Mucosa of gallbladder (tissue), 1 donor: ENCODE data around the gene LDLRAP1. TPM values are rescaled to one million over a fixed set of nuclear protein-coding genes. Genes with fewer than 3 reads are reported as not detected.
"Not testable (repeated sequence)": the region's sequence is repeated elsewhere in the genome, so short reads cannot be mapped to it uniquely, and the experiment has no call there.

Source experiments
- DNase-seq: peaks from one replicate; pipeline ENCODE4 v3.0.0-alpha.2; 2020; ENCODE audit warnings: low spot score
- total RNA-seq: library from RNA; stranded (reverse); gene quantifications from one replicate; pipeline ENCODE4 v1.2.1, GENCODE V29; 2021
- donor health status: DM: no; HTN: no; CAD: no.

LDLRAP1 gene
- total RNA-seq, 1 donor from 2014 or later, result 22.8 TPM

DNA sequence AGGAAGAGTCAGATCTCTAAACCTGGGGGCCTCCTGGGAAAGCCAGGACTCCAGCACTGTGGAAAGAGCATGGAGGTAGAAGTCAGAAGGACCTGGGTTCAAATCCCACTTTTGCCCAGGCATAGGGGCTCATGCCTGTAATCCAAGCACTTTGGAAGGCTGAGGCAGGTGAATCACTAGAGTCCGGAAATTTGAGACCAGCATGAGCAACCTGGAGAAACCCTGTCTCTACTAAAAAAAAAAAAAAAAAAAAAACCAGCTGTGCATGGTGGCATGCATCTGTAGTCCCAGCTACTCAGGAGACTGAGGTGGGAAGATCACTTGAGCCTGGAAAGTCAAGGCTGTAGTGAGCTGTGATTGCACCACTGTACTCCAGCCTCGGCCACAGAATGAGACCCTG, 31.8 kb downstream of the LDLRAP1 start:
- DNase-seq, result no peak

DNA sequence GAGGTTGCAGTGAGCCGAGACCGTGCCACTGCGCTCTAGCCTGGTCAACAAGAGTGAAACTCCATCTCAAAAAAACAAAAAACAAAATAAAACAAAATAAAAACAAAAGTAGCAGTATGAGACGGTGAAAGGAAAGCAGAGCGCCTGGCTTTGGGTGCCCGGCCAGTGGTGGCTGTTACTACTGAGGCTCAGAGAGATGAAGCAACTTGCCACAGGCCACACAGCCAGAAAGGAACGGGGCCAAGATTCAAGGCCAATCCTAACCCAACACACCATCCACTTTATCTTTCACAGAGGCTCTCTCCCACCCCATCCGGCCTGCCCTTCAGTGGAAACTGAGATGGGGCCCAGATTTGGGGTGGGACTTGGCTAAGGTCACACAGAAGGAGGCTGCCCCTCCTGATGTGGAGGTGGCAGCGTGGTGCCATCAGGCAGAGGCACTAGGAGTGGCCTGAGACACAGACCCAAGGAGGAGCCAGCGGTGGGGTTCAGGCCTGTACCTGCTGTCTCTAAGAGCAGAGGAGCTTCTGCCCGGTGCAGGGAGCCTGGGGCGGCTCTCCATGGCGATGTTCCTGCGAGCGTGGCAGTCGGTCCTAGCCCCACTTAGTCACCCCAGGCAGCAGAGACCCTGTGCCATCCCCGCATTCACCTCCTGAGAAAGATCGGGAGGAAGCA, 33.2 kb downstream of the LDLRAP1 start:
- DNase-seq, result no peak

DNA sequence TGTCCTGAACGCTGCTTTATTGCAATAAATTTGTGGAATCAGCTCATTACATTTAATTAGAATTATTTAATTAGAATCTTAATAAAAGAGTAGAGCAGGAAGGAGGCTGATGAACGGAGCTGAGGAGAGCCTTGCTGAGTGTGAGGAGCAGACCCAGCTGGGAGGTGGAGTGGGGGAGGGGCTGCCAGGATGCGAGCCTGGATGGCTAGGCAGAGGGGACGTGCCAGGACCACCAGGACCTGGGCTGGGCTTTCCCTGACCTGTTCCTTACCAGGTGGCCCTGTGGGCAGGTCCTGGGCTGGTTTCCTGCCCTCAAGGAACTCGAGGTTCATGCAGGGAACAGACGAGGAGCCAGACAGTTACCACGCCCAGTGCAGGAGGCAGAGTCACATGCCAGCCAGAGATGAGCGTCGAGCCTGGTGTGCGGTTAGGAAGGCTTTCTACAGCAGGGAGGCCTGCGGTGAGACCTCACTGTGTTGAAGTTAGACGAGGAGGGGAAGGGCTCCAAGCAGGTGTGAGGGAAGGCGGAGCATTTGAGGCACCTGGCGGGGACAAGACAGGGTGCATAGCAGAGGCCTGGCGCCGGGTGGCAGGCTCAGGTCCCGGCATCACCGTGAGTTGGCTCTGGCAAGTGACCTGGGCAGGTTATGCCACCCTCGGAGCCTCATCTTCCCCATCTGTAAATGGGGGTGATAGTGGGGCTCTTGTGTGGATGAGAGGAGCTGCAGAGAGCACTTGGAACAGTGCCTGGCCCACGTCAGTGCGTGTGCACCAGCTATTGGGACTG, 33.9 kb downstream of the LDLRAP1 start:
- no peak for DNase-seq

DNA sequence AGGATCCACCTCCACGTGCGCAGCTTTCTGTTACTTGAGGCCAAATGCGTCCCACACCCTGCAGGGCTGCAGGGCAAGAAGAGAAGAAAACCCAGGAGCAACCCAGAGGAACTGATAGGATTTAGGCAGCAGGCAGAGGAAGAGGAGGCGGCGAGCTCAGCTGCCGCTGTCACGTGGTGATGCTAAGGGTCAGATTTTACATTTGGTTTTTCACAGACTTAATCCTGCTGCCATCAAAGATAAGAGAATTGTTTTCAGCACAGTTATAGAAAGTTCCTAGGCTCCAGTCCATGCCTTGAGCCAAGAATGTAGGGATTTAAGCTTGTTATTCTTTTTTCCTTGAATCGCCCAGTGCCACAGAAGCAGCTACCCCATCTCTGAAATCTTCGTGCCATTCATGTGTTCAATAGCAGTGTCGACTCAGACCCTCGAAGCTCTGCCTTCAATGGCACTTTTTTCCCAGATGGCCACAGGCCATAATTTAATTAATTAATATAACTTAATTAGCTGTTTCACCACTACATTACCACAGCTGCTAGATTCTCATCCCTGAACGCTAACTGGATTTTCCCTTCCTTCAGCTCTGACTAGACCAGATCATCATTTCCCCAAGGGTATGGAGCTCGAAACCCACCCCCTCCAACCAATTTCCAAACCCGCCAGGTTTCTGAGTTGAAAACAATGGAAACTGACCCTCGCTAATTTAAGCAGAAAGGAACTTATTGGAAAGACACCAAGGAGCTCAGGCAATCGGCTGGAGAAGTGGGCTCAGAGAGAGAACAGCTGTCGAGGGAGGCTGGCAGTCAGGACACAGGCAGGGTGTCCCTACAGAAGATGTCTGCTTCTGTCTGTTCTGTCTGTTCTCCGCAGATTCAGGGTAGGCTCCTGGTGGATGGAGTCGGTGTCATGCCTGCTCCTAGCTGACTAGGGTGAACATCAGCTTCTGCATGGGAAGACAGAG, 36.2 kb downstream of the LDLRAP1 start:
- DNase-seq, result no peak

DNA sequence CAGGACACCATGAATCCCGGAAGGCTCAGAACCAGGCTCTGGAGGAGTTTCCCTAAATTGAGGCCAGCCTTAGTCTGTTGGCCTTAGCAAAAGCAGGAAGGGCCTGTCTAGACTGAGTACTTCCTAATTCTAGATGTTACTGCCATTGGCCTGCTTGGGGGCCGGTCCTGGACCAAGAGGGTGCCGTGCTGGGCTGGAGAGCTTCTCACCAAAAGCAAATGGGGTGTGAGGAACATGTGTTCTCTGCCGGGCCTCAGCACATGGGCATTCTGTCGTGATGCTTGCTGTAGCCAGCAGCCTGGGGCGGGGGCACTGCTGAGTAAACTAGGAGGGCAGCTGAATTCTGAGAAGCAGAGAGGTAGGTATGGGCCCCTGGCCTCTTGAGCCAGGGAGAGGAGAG, 37.5 kb downstream of the LDLRAP1 start:
- DNase-seq, result no peak

DNA sequence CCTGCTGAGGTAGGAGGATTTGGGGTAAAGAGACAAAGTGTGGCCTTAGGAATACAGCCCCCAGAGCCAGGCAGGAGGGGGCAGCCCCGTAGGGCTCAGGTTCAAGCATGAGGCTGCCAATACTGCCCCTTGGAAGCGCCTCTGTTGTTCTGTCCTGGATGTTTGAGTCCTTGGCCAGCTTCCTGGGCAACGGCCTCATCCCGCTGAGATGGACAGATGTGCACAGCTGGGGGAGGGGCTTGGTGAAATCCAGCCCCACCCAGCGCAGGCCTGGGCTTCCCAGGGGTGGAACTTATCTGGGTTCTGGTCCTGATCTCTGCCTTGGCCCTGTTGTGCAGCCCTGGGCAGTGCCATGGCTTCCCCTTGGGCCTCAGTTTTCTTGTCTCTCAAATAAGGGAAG, 38.4 kb downstream of the LDLRAP1 start:
- DNase-seq, result no peak

DNA sequence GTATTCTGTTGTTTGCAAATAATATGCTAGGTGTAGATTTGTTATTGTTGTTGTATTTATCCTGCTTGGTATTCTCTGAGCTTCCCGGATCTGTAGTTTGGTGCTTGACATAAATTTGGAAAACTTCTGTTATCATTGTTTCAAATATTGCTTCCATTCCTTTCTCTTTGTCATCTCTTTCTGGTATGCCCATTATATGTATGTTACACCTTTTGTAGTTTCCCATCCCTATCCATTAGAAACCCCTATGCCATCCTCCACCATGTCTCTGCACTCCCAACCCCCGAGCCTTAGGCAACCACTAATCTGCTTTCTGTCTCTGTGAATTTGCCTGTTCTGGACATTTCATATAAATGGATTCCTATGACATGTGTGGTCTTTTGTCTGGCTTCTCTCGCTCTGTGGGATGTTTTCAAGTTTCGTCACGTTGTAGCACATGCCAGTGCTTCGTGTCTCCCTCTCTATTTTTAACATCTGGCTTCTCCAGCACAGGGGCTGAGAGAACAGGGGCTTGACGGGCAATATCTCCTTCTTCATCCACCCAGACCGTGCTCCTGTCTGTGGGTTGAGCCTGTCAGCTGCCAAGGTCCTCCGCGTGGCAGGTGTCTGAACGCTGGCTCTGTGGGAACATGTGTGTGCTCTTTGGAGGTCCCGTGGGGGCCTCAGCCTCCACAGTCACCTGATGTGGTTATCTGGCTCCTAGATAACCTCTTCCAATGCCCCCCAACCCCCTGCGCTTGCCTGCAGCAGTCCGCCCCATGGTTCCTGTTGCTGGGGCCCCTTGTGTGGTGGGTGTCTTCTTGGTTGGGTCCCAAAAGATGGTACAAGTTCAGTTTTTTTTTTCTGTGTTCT, 40.3 kb downstream of the LDLRAP1 start:
- DNase-seq, result no peak

DNA sequence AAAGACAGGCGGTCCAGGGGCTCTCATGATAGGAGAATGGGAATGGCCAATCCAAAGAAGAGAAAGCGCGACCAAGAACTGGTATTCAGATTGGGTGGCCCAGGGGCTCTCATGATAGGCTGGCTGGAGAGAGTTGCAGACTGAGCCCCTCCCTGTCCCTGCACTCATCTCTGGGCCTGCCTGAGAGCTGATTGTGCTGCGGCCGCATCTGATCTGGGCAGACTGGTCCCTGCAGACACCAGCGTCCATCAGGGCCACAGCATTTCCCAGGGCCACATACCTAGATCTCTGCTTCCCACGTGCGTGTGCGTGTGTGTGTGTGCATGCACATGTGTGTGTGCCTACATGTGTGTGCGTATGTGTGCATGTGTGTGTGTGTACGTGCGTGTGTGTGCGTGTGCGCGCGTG, 42.8 kb downstream of the LDLRAP1 start:
- DNase-seq, result no peak

DNA sequence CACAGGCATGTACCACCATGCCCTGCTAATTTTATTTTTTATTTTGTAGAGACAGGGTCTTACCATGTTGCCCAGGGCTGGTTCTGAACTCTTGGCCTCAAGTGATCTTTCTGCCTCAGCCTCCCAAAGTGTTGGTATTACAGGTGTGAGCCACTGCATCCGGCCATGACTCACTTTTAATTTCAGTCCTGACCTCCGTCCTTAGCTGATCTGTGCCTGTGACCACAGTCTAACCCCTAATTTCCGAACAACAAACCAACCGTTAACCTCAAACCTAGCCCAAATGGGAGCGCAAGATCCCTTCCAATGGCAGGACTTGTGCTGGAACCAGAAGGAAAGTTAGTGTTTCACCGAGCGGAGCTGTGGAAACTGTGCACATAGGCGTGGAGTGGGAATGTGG, 43.9 kb downstream of the LDLRAP1 start:
- DNase-seq, result no peak

DNA sequence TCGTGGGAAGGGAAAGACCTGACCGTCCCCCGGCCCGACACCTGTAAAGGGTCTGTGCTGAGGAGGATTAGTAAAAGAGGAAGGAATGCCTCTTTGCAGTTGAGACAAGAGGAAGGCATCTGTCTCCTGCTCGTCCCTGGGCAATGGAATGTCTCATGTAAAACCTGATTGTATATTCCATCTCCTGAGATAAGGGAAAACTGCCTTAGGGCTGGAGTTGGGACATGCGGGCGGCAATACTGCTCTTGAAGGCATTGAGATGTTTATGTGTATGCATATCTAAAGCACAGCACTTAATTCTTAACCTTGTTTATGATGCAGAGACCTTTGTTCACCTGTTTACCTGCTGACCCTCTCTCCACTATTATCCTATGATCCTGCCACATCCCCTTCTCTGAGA, 44.8 kb downstream of the LDLRAP1 start:
- not testable (repeated sequence) for DNase-seq

DNA sequence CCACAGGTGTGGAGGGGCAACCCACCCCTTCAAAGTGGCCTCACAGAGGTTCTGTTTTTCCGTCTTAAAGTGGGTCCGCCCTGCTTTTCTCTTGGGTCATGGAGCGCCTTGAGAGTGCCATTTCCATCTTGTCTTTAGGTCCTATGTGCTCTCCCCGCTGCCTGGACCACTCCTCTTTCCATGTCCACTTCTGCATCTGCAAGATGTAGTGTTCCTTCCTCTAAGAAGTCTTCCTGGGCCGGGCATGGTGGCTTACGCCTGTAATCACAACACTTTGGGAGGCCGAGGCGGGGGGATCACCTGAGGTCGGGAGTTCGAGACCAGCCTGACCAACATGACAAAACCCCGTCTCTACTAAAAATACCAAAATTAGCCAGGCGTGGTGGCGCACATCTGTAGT, 45.4 kb downstream of the LDLRAP1 start:
- DNase-seq, result not testable (repeated sequence)

DNA sequence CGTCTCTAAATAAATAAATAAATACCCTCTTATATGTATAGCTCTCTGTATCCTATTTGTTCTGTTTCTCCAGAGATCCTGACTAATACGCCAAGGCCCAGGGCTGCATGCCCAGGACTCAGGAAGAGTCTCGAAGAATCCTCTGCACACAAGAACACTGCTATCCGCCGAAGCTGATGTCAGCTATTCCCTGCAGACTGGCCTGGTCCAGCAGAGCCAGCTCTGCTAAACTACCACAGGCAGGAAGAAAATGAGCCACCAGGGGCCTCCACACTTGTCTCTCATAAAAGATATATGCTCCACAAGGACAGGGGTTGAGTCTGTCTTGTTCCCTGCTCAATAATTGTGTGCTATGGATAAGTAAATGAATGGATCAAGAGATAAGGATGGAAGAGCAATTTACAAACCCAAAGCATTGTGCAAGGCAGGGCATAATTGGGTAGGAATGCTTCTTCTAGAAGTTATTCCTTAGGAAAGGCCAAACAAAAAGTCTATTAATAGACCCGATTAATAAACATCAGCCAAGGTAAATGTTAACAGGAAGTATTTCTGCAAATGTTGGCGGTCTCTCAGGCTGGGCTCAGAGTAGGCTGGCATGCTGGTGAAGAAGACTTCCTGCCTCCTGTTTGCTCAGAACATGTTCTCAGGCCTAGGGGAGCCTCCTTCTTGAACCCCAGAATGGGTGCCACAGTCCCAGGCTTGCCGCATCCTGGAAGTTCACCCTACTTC, 46.9 kb downstream of the LDLRAP1 start:
- peak; percentile 24 for DNase-seq

DNA sequence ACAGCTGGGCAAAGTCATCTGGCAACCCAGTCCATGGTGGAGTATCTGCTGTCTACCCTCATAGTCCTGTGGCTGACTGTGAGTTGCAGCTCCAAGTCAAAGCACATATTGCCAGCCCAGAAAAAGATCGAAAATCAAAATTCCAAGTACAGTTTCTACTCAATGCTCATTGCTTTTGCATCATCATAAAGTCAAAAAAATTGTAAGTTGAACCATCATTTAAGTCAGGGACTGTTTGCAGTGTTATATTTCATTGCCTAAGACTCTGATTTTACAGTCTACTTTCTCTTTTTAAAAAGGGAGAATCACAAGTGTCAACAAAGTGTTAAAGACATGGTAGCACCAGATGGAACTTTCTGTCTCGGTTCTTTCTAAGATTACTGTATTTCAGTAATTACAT, 50.5 kb downstream of the LDLRAP1 start:
- no peak for DNase-seq

DNA sequence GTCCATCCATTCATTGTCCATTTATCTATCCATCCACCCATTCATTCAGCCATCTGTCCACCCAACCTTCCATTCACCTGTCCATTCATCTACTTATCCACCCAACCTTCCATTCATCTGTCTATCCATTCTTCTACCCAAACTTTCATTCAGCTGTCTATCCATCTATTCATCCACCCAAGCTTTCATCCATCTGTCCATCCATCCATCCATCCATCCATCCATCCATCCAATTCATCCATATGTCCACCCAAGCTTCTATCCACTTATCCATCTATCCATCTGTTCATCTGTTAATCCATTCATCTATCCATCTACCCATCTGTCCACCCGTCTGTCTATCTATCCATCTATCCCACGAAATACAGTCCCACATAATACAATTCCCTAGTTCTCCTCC, 51.6 kb downstream of the LDLRAP1 start:
- DNase-seq, result no peak

DNA sequence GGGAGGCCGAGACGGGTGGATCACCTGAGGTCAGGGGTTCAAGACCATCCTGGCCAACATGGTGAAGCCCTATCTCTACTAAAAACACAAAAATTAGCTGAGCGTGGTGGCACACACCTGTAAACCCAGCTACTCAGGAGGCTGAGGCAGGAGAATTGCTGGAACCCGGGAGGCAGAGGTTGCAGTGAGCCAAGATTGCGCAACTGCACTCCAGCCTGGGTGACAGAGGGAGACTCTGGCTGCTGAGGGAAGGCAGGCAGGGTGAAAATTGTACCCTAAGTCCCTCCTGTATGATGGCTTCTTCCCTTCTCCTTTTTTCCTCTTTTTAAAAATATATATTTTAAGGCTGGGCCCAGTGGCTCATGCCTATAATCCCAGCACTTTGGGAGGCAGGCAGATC, 53.2 kb downstream of the LDLRAP1 start:
- DNase-seq, result not testable (repeated sequence)

DNA sequence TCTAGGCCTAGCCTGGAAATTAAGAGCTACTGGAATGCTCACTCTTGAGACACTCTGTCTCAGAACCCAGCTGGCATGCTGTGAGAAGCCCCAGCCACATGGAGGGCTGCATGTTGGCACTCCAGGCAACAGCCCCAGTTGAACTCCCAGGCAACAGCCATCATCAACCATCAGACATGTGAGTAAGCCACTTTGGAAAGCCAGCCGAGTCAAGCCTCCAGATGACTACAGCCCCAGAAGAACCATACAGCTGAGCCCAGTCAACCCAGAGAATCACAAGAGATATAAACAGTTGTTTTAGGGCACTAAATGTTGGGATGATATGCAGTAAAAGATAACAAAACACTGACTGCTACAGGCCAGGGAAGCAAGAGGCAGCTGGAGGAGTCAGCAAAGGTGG, 55.5 kb downstream of the LDLRAP1 start:
- DNase-seq, result no peak

DNA sequence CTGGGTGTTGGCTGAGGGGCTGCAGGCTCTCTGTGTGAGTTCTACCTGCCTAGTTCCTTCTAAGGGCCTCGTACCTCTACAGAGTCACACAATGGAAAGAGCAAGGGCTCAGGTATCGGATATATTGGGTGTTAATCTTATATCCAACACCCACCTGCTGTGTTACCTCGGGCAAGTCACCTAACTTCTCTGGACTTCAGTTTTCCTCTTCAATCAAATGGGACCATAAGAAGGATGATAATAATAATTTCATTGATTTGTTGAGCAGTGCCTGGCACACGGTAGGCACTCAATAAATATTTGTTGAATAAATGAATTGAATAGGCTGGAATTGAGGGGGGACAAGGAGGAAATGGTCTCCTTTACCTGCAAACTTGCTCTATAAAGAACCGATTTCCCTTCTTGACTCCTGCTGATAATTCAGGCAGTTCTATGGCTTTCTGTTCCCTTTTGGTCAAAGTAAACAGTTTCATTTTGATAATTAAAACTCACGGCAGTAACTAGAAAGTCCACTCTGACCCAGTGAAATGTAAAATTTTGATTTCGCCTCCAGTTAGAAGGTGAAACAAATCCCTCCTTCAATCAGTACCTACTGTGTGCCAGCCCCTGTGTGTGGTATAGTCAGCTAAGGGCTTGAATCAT, 56.7 kb downstream of the LDLRAP1 start:
- no peak for DNase-seq

DNA sequence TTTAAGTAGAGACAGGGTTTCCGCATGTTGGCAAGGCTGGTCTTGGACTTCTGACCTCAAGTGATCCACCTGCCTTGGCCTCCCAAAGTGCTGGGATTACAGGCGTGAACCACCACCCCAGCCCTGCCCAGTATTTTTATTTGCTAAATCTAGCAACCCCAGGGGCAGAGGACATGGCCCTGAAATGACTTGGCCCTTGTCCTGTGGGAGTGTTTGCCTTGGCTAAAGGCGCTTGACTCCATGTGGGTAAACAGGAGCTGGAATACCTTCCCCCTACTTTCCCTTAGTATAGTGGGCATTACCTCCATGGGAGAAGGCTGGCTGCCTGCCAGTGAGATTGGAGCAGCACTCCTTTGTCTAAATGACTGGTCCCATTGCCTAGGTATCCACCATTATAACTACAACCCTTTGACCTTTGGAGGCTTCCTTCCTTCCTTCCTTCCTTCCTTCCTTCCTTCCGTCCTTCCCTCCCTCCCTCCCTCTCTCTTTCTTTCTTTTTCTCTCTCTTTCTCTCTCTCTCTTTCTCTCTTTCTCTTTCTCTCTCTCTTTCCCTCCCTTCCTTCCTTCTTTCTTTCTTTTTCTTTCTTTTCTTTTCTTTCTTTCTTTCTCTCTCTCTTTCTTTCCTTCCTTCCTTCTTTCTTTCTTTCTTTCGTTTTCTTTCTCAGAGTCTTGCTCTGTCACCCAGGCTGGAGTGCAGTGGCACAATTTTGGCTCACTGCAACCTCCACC, 57.7 kb downstream of the LDLRAP1 start:
- not testable (repeated sequence) for DNase-seq

DNA sequence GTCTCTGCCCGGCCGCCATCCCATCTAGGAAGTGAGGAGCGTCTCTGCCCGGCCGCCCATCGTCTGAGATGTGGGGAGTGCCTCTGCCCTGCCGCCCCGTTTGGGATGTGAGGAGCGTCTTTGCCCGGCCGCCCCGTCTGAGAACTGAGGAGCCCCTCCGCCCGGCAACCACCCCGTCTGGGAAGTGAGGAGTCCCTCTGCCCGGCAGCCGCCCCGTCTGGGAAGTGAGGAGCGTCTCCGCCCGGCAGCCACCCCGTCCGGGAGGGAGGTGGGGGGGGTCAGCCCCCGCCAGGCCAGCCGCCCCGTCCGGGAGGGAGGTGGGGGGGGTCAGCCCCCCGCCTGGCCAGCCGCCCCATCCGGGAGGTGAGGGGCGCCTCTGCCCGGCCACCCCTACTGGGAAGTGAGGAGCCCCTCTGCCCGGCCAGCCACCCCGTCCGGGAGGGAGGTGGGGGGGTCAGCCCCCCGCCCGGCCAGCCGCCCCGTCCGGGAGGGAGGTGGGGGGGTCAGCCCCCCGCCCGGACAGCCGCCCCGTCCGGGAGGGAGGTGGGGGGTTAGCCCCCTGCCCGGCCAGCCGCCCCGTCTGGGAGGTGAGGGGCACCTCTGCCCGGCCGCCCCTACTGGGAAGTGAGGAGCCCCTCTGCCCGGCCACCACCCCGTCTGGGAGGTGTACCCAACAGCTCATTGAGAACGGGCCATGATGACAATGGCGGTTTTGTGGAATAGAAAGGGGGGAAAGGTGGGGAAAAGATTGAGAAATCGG, 60.6 kb downstream of the LDLRAP1 start:
- not testable (repeated sequence) for DNase-seq
